Endothelial cell of umbilical vein (primary cell): ENCODE measurements around the gene HOXC9. TPM values are rescaled to one million over a fixed set of nuclear protein-coding genes. Genes with fewer than 3 reads are reported as not detected.

Experiments used
- BruUV-seq: library from RNA; stranded (reverse); fragments of 400-500 nt; replicated peaks from 2 replicates; lab custom pipeline; 2021; lab: Mats Ljungman, UMichigan
- CTCF ChIA-PET: fragments of 300-600, 350-600 bp; sonication (Branson Sonifier 250); formaldehyde crosslinking; loops from one replicate; lab custom pipeline; 2021; ENCODE audit warnings: antibody characterized with exemption, inconsistent platforms; lab: Charles Lee
- POLR2A ChIA-PET: fragments of 300-600, 350-600 bp; sonication (Branson Sonifier 250); formaldehyde crosslinking; loops from one replicate; lab custom pipeline; 2021; ENCODE audit warnings: antibody characterized with exemption, inconsistent platforms; lab: Charles Lee
- DNase-seq: peaks from one replicate; pipeline ENCODE4 v3.0.0-alpha.2; 2011; ENCODE audit warnings: low read depth, low spot score
- FAIRE-seq: peaks from 2 replicates; lab custom pipeline; 2011; peaks lifted over from hg19 to GRCh38; lab: Jason Lieb, UNC
- H2AFZ ChIP-seq: 2 replicates; pipeline ENCODE4 v1.6.0; 2012; ENCODE audit warnings: low read depth, low read length, control low read depth, inconsistent platforms
- H3K27ac ChIP-seq: 2 replicates; pipeline ENCODE4 v1.5.1; 2011; ENCODE audit warnings: low read depth, mild to moderate bottlenecking, control low read depth, low read length, moderate library complexity; ENCODE audit not compliant: insufficient read depth
- H3K27me3 ChIP-seq, 2 experiments: 2 replicates each; pipeline versions ENCODE4 v1.6.0 to v1.6.1; 2011; ENCODE audit warnings: low read length in 2 of 2, mixed read lengths in 1 of 2; ENCODE audit not compliant: control insufficient read depth in 2 of 2, insufficient read depth in 2 of 2
- H3K36me3 ChIP-seq, 2 experiments: 2 replicates in 1 of 2; 3 replicates in 1 of 2; pipeline ENCODE4 v1.5.1; 2011; ENCODE audit warnings: low read length in 2 of 2, mild to moderate bottlenecking in 1 of 2, moderate library complexity in 1 of 2; ENCODE audit not compliant: control insufficient read depth in 2 of 2, insufficient read depth in 2 of 2; ENCODE audit errors: extremely low read depth in 1 of 2
- H3K4me1 ChIP-seq: 3 replicates; pipeline ENCODE4 v1.5.1; 2011; ENCODE audit warnings: mild to moderate bottlenecking, low read length; ENCODE audit not compliant: control insufficient read depth, insufficient read depth; ENCODE audit errors: extremely low read depth
- H3K4me2 ChIP-seq: 2 replicates; pipeline ENCODE4 v1.6.1; 2011; ENCODE audit warnings: low read length, control low read depth, mixed read lengths; ENCODE audit not compliant: insufficient read depth
- H3K4me3 ChIP-seq, 3 experiments: fragments of 200-600 bp in 1 of 3; sonication (generic), shearing (Covaris generic) in 1 of 3; replicated peaks in 1 of 3; 2 replicates each; pipeline ENCODE4 v1.5.1; 2011 to 2016; ENCODE audit warnings: control low read depth in 3 of 3, low read length in 3 of 3, mild to moderate bottlenecking in 2 of 3, inconsistent platforms in 1 of 3, low read depth in 1 of 3, moderate library complexity in 1 of 3; ENCODE audit not compliant: insufficient read depth in 1 of 3
- H3K79me2 ChIP-seq: 2 replicates; pipeline ENCODE4 v1.6.0; 2012; ENCODE audit warnings: low read length, inconsistent platforms; ENCODE audit not compliant: control insufficient read depth, insufficient read depth
- H3K9ac ChIP-seq: replicated peaks from 2 replicates; pipeline ENCODE3; 2011; ENCODE audit warnings: low read length, control low read depth; ENCODE audit not compliant: insufficient read depth; ENCODE audit errors: extremely low read depth
- H3K9me1 ChIP-seq: replicated peaks from 3 replicates; pipeline ENCODE4 v1.6.0; 2011; ENCODE audit warnings: mild to moderate bottlenecking, low read length; ENCODE audit not compliant: control insufficient read depth, insufficient read depth; ENCODE audit errors: extremely low read depth
- H3K9me3 ChIP-seq: replicated peaks from 2 replicates; pipeline ENCODE4 v1.5.1; 2012; ENCODE audit warnings: low read length, inconsistent platforms; ENCODE audit not compliant: control insufficient read depth, insufficient read depth
- H4K20me1 ChIP-seq: replicated peaks from 2 replicates; pipeline ENCODE3; 2011; ENCODE audit warnings: mild to moderate bottlenecking, low read length; ENCODE audit not compliant: control insufficient read depth, insufficient read depth; ENCODE audit errors: extremely low read depth
- CTCF ChIP-seq, 2 donors: IDR thresholded peaks; 1 replicate in 1 of 2; 2 replicates in 1 of 2; pipeline ENCODE4 v1.5.1; 2011; ENCODE audit warnings: low read length in 2 of 2, mild to moderate bottlenecking in 2 of 2, moderate library complexity in 2 of 2, control low read depth in 1 of 2, inconsistent platforms in 1 of 2, low read depth in 1 of 2; ENCODE audit not compliant: insufficient read depth in 1 of 2; ENCODE audit errors: extremely low read depth in 1 of 2
- EZH2 ChIP-seq: IDR thresholded peaks from 2 replicates; pipeline ENCODE4 v1.6.1; 2012; ENCODE audit warnings: borderline replicate concordance, low read depth, mild to moderate bottlenecking, moderate library complexity, low read length, inconsistent platforms; ENCODE audit not compliant: severe bottlenecking
- FOS ChIP-seq: IDR thresholded peaks from 2 replicates; pipeline ENCODE4 v1.6.1; 2011; ENCODE audit warnings: mild to moderate bottlenecking, low read length, moderate library complexity, borderline replicate concordance; ENCODE audit not compliant: insufficient read depth
- GATA2 ChIP-seq: IDR thresholded peaks from 2 replicates; pipeline ENCODE4 v1.7.0; 2011; ENCODE audit warnings: low read depth, mild to moderate bottlenecking, moderate library complexity, mixed read lengths, low read length; ENCODE audit not compliant: insufficient read length, insufficient read depth
- JUN ChIP-seq: IDR thresholded peaks from 2 replicates; pipeline ENCODE4 v1.6.1; 2011; ENCODE audit warnings: borderline replicate concordance, low read depth; ENCODE audit not compliant: insufficient read length, insufficient read depth
- MAX ChIP-seq: IDR thresholded peaks from 2 replicates; pipeline ENCODE4 v1.6.1; 2011; ENCODE audit not compliant: insufficient read depth, insufficient read length
- MYC ChIP-seq: IDR thresholded peaks from one replicate; pipeline ENCODE4 v1.6.1; 2011; ENCODE audit warnings: mild to moderate bottlenecking, low read depth, low read length
- POLR2A ChIP-seq: IDR thresholded peaks from 2 replicates; pipeline ENCODE4 v1.6.1; 2012; ENCODE audit warnings: low read depth, mild to moderate bottlenecking, control low read depth, low read length
- POLR2AphosphoS5 ChIP-seq: IDR thresholded peaks from 2 replicates; pipeline ENCODE4 v1.6.1; 2012; ENCODE audit warnings: low read depth, mild to moderate bottlenecking, control low read depth, low read length, moderate library complexity; ENCODE audit not compliant: insufficient read depth
- dilution Hi-C: fragments of 300-500 bp; cut with MboI; formaldehyde crosslinking; loops from one replicate; pipeline ENCODE4 v1.15.0; 2019; ENCODE audit warnings: low sequenced_read_pairs; ENCODE audit not compliant: extremely low pct_ligation_motif_present
- intact Hi-C: fragments of 100-400 bp; cut with micrococcal nuclease; formaldehyde crosslinking; loops from one replicate; pipeline ENCODE4 v1.10.0; 2022
- polyA plus RNA-seq, 4 experiments: library from polyadenylated mRNA; depleted of rRNA in 3 of 4; stranded (reverse) in 3 of 4; unstranded in 1 of 4; fragments of >200 nt; gene quantifications; 2 replicates each; pipeline versions ENCODE4 v1.2.1 to v1.2.3, GENCODE V29; 2011 to 2012; ENCODE audit warnings: missing spikeins in 1 of 4
- total RNA-seq: library from RNA; stranded (reverse); gene quantifications from 2 replicates; pipeline ENCODE4 v1.2.3, GENCODE V29; 2021

Gene HOXC9
- total and polyA plus RNA-seq, 2 donors (not counting 3 experiments of a cell fraction or from before 2014, with no cell fraction given), result 0.40 to 0.58 TPM

- no peaks in the 10 kb centered on the region for H4K20me1 ChIP-seq
- POLR2A ChIA-PET, result no interaction called here
- DNase-seq (no peak), FAIRE-seq (no peak)
- BruUV-seq, result no TSS peak
- CTCF ChIA-PET, result interaction anchor here (0.6 to 17.0 kb wide), 3 partner anchors 15 to 204 kb away, joined by 3 to 616 read pairs (median 3); partner anchors contain the start of gene SMUG1
- H3K9me3 ChIP-seq, result no peaks in the 10 kb centered on the region
- TF ChIP-seq POLR2AphosphoS5 (no peak), JUN (no peak), FOS (no peak), GATA2 (no peak), MAX (no peak), EZH2 (no peak), POLR2A (no peak), CTCF (IDR thresholded peaks at IDR 0.05; ENCODE audit: extremely low read depth in 1 of 2, insufficient read depth in 1 of 2, low read depth in 1 of 2, low read length in 2 of 2) (no peak), MYC (no peak)
- no peaks in the 10 kb centered on the region for H3K9me1 ChIP-seq
- no peaks in the 10 kb centered on the region for H3K36me3 ChIP-seq
- H2AFZ ChIP-seq, result no peak overlapping the region
- intact Hi-C loops (no loop called here), dilution Hi-C loops (no loop called here)
- H3K4me1 ChIP-seq, result no peaks in the 10 kb centered on the region
- H3K27ac ChIP-seq, result no peak overlapping the region
- no peak overlapping the region for H3K9ac ChIP-seq
- H3K27me3 ChIP-seq, result peaks cover 83 to 91% of the 10 kb centered on the region in 2 experiments
- no peak overlapping the region for H3K4me3 ChIP-seq
- H3K4me2 ChIP-seq, result no peak overlapping the region
- no peaks in the 10 kb centered on the region for H3K79me2 ChIP-seq
Observed at GRCh38 chr12:54011665-54012532, 11.9 kb downstream of the HOXC9 start.
